GM12878 (cell line): ENCODE measurements around the gene NFIX. TPM values are rescaled to one million over a fixed set of nuclear protein-coding genes. Genes with fewer than 3 reads are reported as not detected.

Experiments used
- ATAC-seq: fragments of 200-7000 bp; cut with Tn5 transposase; 3 replicates; pipeline ENCODE4 v1.9.1; 2020; ENCODE audit warnings: mild to moderate bottlenecking, moderate library complexity
- BruUV-seq: library from RNA; stranded (reverse); fragments of 400-500 nt; replicated peaks from 2 replicates; lab custom pipeline; 2021; lab: Mats Ljungman, UMichigan
- CTCF ChIA-PET: fragments of 300-600 bp; sonication (Branson Sonifier 250); formaldehyde crosslinking; extraction: SDS; loops from one replicate; lab custom pipeline; 2021; ENCODE audit warnings: inconsistent platforms; lab: Yijun Ruan, JAX
- POLR2A ChIA-PET: fragments of 350-600 bp; formaldehyde crosslinking; extraction: SDS; loops from one replicate; lab custom pipeline; 2021; ENCODE audit warnings: inconsistent platforms; lab: Charles Lee
- RAD21 ChIA-PET: fragments of 300-600 bp; sonication (Branson Sonifier 250); formaldehyde crosslinking; loops from one replicate; lab custom pipeline; 2023; ENCODE audit warnings: antibody characterized with exemption; ENCODE audit not compliant: unreplicated experiment; lab: Charles Lee
- SMC1A ChIA-PET: fragments of 300-600 bp; sonication (Branson Sonifier 250); formaldehyde crosslinking; loops from one replicate; lab custom pipeline; 2023; ENCODE audit not compliant: unreplicated experiment, uncharacterized antibody; lab: Charles Lee
- DNase-seq: peaks from one replicate; pipeline ENCODE4 v3.0.0-alpha.2; 2011; ENCODE audit warnings: low read depth, low spot score
- FAIRE-seq: peaks from 3 replicates; lab custom pipeline; 2011; peaks lifted over from hg19 to GRCh38; lab: Jason Lieb, UNC
- H2AFZ ChIP-seq: 2 replicates; pipeline ENCODE4 v1.6.0; 2011; ENCODE audit warnings: low read depth, low read length, control low read depth; ENCODE audit not compliant: control insufficient read depth
- H3K27ac ChIP-seq: 2 replicates; pipeline ENCODE4 v1.5.1; 2011; ENCODE audit warnings: control low read depth; ENCODE audit not compliant: control insufficient read depth, insufficient read depth
- H3K27me3 ChIP-seq, 2 experiments: replicated peaks in 1 of 2; 2 replicates each; pipeline versions ENCODE4 v1.6.0 to v1.6.1; 2011; ENCODE audit warnings: low read length in 1 of 2; ENCODE audit not compliant: control insufficient read depth in 2 of 2, insufficient read depth in 2 of 2
- H3K36me3 ChIP-seq, 2 experiments: 2 replicates each; pipeline ENCODE4 v1.5.1; 2011; ENCODE audit warnings: low read length in 1 of 2; ENCODE audit not compliant: control insufficient read depth in 2 of 2, insufficient read depth in 2 of 2
- H3K4me1 ChIP-seq: 2 replicates; pipeline ENCODE4 v1.6.1; 2011; ENCODE audit warnings: mild to moderate bottlenecking, low read length, moderate library complexity, mixed read lengths; ENCODE audit not compliant: control insufficient read depth, insufficient read depth
- H3K4me2 ChIP-seq: 2 replicates; pipeline ENCODE4 v1.6.0; 2011; ENCODE audit warnings: control low read depth; ENCODE audit not compliant: control insufficient read depth, insufficient read depth
- H3K4me3 ChIP-seq: fragments of 200-600 bp; sonication (generic); 2 replicates; pipeline ENCODE4 v1.5.1; 2016
- H3K79me2 ChIP-seq: 2 replicates; pipeline ENCODE4 v1.6.0; 2011; ENCODE audit warnings: low read length; ENCODE audit not compliant: control insufficient read depth, insufficient read depth
- H3K9ac ChIP-seq: 2 replicates; pipeline ENCODE4 v1.8.0; 2011; ENCODE audit warnings: low read length, control low read depth, mixed read lengths; ENCODE audit not compliant: control insufficient read depth, insufficient read depth
- H3K9me3 ChIP-seq: replicated peaks from 3 replicates; pipeline ENCODE4 v1.5.1; 2011; ENCODE audit warnings: mild to moderate bottlenecking, low read length; ENCODE audit not compliant: control insufficient read depth, insufficient read depth
- H4K20me1 ChIP-seq: 2 replicates; pipeline ENCODE4 v1.6.0; 2011; ENCODE audit not compliant: control insufficient read depth, insufficient read depth
- BCL11A ChIP-seq: IDR thresholded peaks from 2 replicates; pipeline ENCODE4 v1.6.1; 2011; ENCODE audit warnings: low read depth, low read length
- CHD4 ChIP-seq: fragments of 200-600 bp; sonication (generic); IDR thresholded peaks from 2 replicates; pipeline ENCODE4 v1.6.1; 2016; ENCODE audit warnings: mild to moderate bottlenecking
- DPF2 ChIP-seq: fragments of 450-650 bp; IDR thresholded peaks from 2 replicates; pipeline ENCODE4 v1.6.1; 2017; ENCODE audit warnings: mild to moderate bottlenecking
- MEF2B ChIP-seq: fragments of 450-650 bp; IDR thresholded peaks from 2 replicates; pipeline ENCODE4 v1.6.1; 2018; ENCODE audit warnings: mild to moderate bottlenecking, moderate library complexity; ENCODE audit not compliant: partially characterized antibody, poor library complexity, severe bottlenecking
- NFYA ChIP-seq: IDR thresholded peaks from 2 replicates; pipeline ENCODE4 v1.6.1; 2011; ENCODE audit warnings: low read depth, mild to moderate bottlenecking, low read length, improper control_type of control experiment, borderline replicate concordance
- PKNOX1 ChIP-seq: fragments of 450-650 bp; IDR thresholded peaks from 2 replicates; pipeline ENCODE4 v1.6.1; 2016; ENCODE audit warnings: mild to moderate bottlenecking
- PRDM15 ChIP-seq: fragments of 450-650 bp; formaldehyde crosslinking; IDR thresholded peaks from 2 replicates; pipeline ENCODE4 v1.4.0; 2020; ENCODE audit warnings: mild to moderate bottlenecking, moderate library complexity
- SP1 ChIP-seq: IDR thresholded peaks from one replicate; pipeline ENCODE4 v1.6.1; 2011; ENCODE audit warnings: low read depth, low read length
- STAT3 ChIP-seq: IDR thresholded peaks from 2 replicates; pipeline ENCODE4 v1.6.1; 2011; ENCODE audit warnings: low read depth, low read length, improper control_type of control experiment
- TARDBP ChIP-seq: IDR thresholded peaks from 2 replicates; pipeline ENCODE4 v1.6.1; 2016; ENCODE audit warnings: borderline replicate concordance
- ZBTB4 ChIP-seq: fragments of 450-650 bp; formaldehyde crosslinking; IDR thresholded peaks from 2 replicates; pipeline ENCODE4 v1.4.0; 2022; ENCODE audit warnings: mild to moderate bottlenecking, moderate library complexity
- ZNF687 ChIP-seq: fragments of 450-650 bp; IDR thresholded peaks from 2 replicates; pipeline ENCODE4 v1.6.1; 2017; ENCODE audit warnings: mild to moderate bottlenecking, moderate library complexity
- WGBS: methylation state at CpG from one replicate; pipeline ENCODE4 v1.1.6; 2016; ENCODE audit warnings: low lambda C conversion rate; ENCODE audit not compliant: insufficient replicate concordance, insufficient coverage; ENCODE audit errors: missing lambda C conversion rate; 5-methylcytosine and 5-hydroxymethylcytosine counted together
- in situ Hi-C: fragments of 300-500 bp; cut with MboI; formaldehyde crosslinking; loops from 9 replicates; pipeline ENCODE4 v1.14.3; 2018; ENCODE audit warnings: mixed read lengths
- intact Hi-C: fragments of 100-400 bp; cut with micrococcal nuclease; formaldehyde crosslinking; loops from one replicate; pipeline ENCODE4 v1.14.2; 2022; ENCODE audit not compliant: unreplicated experiment
- polyA plus RNA-seq, 11 experiments: library from polyadenylated mRNA; depleted of rRNA in 4 of 11; unstranded in 6 of 11; stranded (reverse) in 5 of 11; fragments of >200 nt; fragmentation: Nextera tagmentation in 4 of 11; fragmentation: Illumina TruSeq in 1 of 11; extraction: Ambion mirVana in 4 of 11; extraction: Trizol in 1 of 11; gene quantifications; 1 replicate in 1 of 11; 2 replicates in 10 of 11; pipeline versions ENCODE4 v1.2.1 to v1.2.3, GENCODE V29; 2011 to 2016; ENCODE audit warnings: inconsistent platforms in 2 of 11, missing spikeins in 2 of 11, low read depth in 1 of 11
- total RNA-seq, 4 experiments: library from RNA; depleted of rRNA in 3 of 4; stranded (reverse); fragments of >200 nt in 3 of 4; fragmentation: Illumina TruSeq in 1 of 4; extraction: Trizol in 1 of 4; gene quantifications; 2 replicates each; pipeline versions ENCODE4 v1.2.1 to v1.2.3, GENCODE V29; 2013 to 2021

Gene NFIX
- total and polyA plus RNA-seq, 10 of the 15 experiments (the other 5 are each of a cell fraction or from before 2014, with no cell fraction given), result 0.02 to 2.2 (median 0.28) TPM

GRCh38 chr19:13001166-13001501, 5.9 kb downstream of the NFIX start:
- no peaks in the 10 kb centered on the region for H3K9me3 ChIP-seq
- no peaks in the 10 kb centered on the region for H4K20me1 ChIP-seq
- ChIA-PET RAD21 (no interaction called here), CTCF (interaction anchor here (0.6 kb wide), 1 partner anchor 237 kb away, joined by 3 read pairs; no protein-coding TSS in a partner anchor), POLR2A (no interaction called here), SMC1A (no interaction called here)
- DNase-seq (no peak), ATAC-seq (no peak), FAIRE-seq (no peak)
- H3K4me1 ChIP-seq, result no peaks in the 10 kb centered on the region
- H2AFZ ChIP-seq, result no peak overlapping the region
- WGBS, result 70% methylated on average over 19 of the region's 19 CpGs
- BruUV-seq, result no TSS peak
- H3K4me3 ChIP-seq, result no peak overlapping the region
- H3K27me3 ChIP-seq, result no peaks in the 10 kb centered on the region; a peak in 3 of 4 replicates
- H3K79me2 ChIP-seq, result no peaks in the 10 kb centered on the region
- in situ Hi-C loops (no loop called here), intact Hi-C loops (no loop called here)
- no peak overlapping the region for H3K4me2 ChIP-seq
- H3K27ac ChIP-seq, result no peak overlapping the region
- H3K36me3 ChIP-seq, result no peaks in the 10 kb centered on the region
- H3K9ac ChIP-seq, result no peak overlapping the region
- TF ChIP-seq PRDM15 (CRISPR knock-in tag) (no peak), BCL11A (no peak), STAT3 (no peak), ZNF687 (no peak), CHD4 (no peak), NFYA (no peak), DPF2 (no peak), ZBTB4 (CRISPR knock-in tag) (no peak), TARDBP (no peak), SP1 (no peak), PKNOX1 (no peak), MEF2B (no peak)
